Cardiac fibroblast (primary cell): ENCODE measurements around the gene PPFIBP2.

Experiments
- DNase-seq, 2 donors: peaks; one replicate each; pipeline versions ENCODE4 v3.0.0 to v3.0.0-alpha.2; 2010; ENCODE audit warnings: low read depth in 2 of 2
- H3K4me3 ChIP-seq, 2 donors: replicated peaks in 1 of 2; 1 replicate in 1 of 2; 2 replicates in 1 of 2; pipeline ENCODE4 v1.5.1; 2011; ENCODE audit warnings: low read depth in 2 of 2, low read length in 2 of 2, mild to moderate bottlenecking in 2 of 2, moderate library complexity in 1 of 2
- TF ChIP-seq, protein P1 (sequence below): IDR thresholded peaks from one replicate; pipeline ENCODE4 v1.5.1; 2011; ENCODE audit warnings: low read depth, mild to moderate bottlenecking, low read length, inconsistent platforms

PPFIBP2 gene

DNA sequence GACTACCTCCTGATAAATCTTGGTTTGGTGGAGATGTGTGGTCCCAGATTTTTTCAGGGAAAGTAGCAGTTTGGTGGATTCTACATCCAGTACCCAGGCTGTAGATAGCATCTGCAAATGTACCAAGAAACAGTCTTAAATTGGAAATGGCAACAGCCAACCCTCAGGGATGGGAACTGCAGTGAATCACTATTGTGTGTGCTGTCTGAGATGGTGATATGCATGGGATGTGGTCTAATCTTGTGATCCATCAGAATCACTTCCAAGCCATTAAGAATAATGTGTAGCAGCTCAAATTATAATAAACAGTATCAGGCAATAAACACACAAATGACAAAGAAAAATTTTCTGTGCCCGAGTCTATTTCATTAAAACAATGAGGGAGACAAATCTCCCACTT, 25.1 kb upstream of the PPFIBP2 start:
- H3K4me3 ChIP-seq = no peak overlapping the region
- TF ChIP-seq, protein P1, sequence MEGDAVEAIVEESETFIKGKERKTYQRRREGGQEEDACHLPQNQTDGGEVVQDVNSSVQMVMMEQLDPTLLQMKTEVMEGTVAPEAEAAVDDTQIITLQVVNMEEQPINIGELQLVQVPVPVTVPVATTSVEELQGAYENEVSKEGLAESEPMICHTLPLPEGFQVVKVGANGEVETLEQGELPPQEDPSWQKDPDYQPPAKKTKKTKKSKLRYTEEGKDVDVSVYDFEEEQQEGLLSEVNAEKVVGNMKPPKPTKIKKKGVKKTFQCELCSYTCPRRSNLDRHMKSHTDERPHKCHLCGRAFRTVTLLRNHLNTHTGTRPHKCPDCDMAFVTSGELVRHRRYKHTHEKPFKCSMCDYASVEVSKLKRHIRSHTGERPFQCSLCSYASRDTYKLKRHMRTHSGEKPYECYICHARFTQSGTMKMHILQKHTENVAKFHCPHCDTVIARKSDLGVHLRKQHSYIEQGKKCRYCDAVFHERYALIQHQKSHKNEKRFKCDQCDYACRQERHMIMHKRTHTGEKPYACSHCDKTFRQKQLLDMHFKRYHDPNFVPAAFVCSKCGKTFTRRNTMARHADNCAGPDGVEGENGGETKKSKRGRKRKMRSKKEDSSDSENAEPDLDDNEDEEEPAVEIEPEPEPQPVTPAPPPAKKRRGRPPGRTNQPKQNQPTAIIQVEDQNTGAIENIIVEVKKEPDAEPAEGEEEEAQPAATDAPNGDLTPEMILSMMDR = no peak
- DNase-seq = no peak

DNA sequence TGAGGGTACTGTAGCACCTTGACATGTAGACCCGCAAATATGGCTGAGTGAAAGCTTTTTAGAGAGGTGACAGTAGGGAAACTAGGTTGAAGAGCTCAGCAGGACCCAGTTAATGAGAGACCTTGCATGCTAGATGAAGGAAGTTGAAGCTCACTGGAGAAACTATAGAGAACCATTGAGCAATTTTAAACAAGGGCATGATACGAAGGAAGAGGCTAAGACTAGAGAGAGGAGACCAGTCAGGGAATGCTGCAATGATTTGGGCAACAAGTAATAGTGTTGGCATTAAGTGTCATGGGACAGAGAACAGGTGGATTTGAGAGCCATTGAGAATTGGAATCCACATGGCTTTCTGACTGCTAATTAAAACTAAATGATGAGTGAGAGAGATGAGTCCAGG, 24.4 kb upstream of the PPFIBP2 start:
- no peak for DNase-seq

DNA sequence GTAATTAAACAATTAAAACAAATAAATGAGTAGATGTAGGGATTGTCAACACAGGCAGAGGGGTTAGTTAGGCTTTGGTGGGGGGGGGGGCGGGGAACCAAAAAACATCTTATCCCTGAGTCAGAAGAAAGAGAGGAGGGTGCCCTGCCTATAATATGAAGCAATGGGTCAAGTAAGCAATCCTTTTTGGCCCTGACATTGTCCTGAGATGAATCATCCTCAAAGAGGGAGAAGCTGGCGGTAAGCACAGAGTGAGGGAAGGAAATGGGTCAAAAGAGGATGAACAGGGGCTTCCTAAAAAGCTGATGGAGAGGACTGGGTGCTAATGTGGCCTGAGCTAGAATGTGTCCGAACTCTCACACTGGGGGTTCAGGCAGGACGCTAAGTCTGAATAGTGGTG, 23.7 kb upstream of the PPFIBP2 start:
- peak; percentile 57 to 81 for DNase-seq
- TF ChIP-seq, protein P1 = no peak
- no peak overlapping the region for H3K4me3 ChIP-seq

More for the DNA sequence above, 24.4 kb upstream of the PPFIBP2 start:
- TF ChIP-seq, protein P1 = no peak
- no peak overlapping the region for H3K4me3 ChIP-seq

DNA sequence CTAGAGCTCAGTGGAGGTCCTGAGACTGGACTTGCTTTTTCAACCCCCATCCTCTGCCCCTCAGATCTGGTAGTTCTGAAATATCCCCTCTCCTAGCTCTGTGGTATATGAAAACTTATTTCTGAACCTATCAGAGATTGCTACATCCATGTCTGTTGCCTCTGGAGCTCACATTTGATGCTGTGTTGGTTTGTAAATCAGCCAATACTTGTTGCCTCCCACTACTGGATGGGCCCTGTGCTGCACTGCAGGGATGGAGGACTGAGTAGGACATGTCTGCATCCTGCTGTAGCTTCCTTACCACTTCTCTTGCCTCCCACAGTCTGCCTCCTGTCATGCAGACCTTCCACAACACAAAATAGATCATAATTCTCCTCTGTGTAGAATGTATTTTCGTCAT, 23.3 kb upstream of the PPFIBP2 start:
- DNase-seq = peak; percentile 11 to 18
- H3K4me3 ChIP-seq = no peak overlapping the region
- TF ChIP-seq, protein P1 = no peak

DNA sequence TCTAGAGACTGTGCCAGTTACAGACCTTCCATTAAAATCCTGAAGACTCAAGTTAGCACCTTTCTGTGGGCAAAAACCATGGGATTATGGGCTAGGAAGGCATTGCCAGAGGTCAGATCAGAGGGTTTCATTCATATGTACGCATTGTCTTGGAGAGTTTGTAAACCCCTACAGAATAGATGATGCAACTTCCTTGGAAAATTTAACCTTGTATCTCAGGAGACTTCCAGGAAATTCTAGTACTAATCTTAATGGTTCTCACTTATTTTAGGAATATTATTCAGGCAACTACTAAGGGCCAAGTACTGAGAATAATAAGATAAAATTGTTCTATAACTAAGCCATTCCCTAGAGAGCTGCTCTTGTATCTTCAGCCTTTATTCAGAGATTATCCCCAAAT, 21.5 kb upstream of the PPFIBP2 start:
- DNase-seq = no peak
- TF ChIP-seq, protein P1 = no peak
- H3K4me3 ChIP-seq = no peak overlapping the region

DNA sequence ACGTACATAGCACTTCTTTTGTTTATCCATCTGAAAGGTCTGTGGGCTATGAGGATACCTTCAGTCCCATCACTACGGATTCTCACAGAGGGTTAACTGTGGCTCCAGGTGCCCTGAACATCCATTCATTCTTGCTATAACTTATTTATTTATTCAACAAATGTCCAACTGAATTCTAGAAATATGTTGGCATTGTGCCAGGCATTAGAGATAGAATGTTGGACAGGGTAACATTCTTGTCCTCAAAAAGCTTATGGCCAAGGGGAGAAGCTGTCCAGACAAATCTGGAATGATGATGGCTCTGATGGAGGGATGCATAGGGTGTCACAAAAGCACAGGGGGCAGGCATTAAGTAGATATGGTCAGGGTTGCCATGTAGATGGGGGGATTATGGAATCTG, 20.1 kb upstream of the PPFIBP2 start:
- TF ChIP-seq, protein P1 = no peak
- no peak for DNase-seq
- no peak overlapping the region for H3K4me3 ChIP-seq

DNA sequence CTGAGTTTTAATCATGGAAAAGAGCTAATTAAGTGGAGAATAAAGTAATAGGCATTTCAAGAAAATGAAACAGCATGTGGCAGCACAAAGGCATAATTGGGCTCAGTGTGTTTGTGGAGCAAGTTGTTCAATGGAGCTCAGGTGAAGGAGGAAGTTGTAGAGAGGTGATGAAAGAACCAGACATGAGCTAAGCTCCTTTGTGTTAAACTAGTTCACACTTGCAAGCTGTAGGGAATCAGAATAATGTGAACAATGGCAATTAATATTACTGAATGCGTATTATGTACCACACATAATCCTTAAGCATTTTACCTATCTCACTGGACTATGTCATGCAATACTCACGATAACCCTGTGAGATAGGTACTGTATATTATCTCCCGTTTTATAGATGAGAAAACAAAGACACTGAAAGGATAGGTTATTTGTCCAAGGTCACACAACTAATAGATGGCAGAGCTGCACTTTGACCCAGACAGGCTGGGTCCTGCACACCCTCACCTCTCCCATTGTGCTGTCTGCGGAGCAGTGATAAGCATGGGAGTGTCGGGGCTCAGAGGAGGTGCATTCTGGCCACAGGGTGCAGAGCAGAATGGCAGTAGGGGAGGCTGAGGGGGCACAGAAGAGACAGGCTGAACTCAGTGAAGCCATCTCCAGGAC, 19.6 kb upstream of the PPFIBP2 start:
- DNase-seq = no peak

More for the DNA sequence above, 19.6 kb upstream of the PPFIBP2 start:
- TF ChIP-seq, protein P1 = no peak
- H3K4me3 ChIP-seq = no peak overlapping the region
